HT-29 (cell line): ENCODE measurements around the gene FBRSL1. TPM values are rescaled to one million over a fixed set of nuclear protein-coding genes. Genes with fewer than 3 reads are reported as not detected.
"Not testable (repeated sequence)": the region's sequence is repeated elsewhere in the genome, so short reads cannot be mapped to it uniquely, and the experiment has no call there.

Experiments
- DNase-seq: peaks from one replicate; pipeline ENCODE4 v3.0.0-alpha.2; 2015; ENCODE audit warnings: low spot score
- total RNA-seq: library from RNA; depleted of rRNA; stranded (reverse); fragments of >200 nt; shearing (Covaris generic); gene quantifications from 2 replicates; pipeline ENCODE4 v1.2.3, GENCODE V29; 2014

The FBRSL1 gene
- total RNA-seq, 1 experiment from 2014 or later, result 51.3 TPM

GRCh38 chr12:132470397-132470796, 19.6 kb upstream of the FBRSL1 start:
- no peak for DNase-seq

GRCh38 chr12:132471011-132471857, 18.7 kb upstream of the FBRSL1 start:
- no peak for DNase-seq

GRCh38 chr12:132471858-132472255, 18.1 kb upstream of the FBRSL1 start:
- DNase-seq, result no peak

GRCh38 chr12:132472386-132472785, 17.6 kb upstream of the FBRSL1 start:
- no peak for DNase-seq

GRCh38 chr12:132474237-132474741, 15.7 kb upstream of the FBRSL1 start:
- no peak for DNase-seq

- not testable (repeated sequence) for DNase-seq
Measured at GRCh38 chr12:132474799-132475303, 15.1 kb upstream of the FBRSL1 start.

- DNase-seq, result no peak
Measured at GRCh38 chr12:132475304-132476037, 14.5 kb upstream of the FBRSL1 start.

GRCh38 chr12:132476038-132476414, 13.9 kb upstream of the FBRSL1 start:
- DNase-seq, result no peak

- no peak for DNase-seq
Measured at GRCh38 chr12:132476421-132476820, 13.5 kb upstream of the FBRSL1 start.

GRCh38 chr12:132477017-132477702, 12.8 kb upstream of the FBRSL1 start:
- no peak for DNase-seq

GRCh38 chr12:132477703-132478432, 12.1 kb upstream of the FBRSL1 start:
- no peak for DNase-seq

GRCh38 chr12:132478433-132478803, 11.5 kb upstream of the FBRSL1 start:
- DNase-seq, result no peak

- no peak for DNase-seq
Measured at GRCh38 chr12:132478845-132479244, 11.1 kb upstream of the FBRSL1 start.

GRCh38 chr12:132479291-132479690, 10.7 kb upstream of the FBRSL1 start:
- DNase-seq, result no peak

GRCh38 chr12:132479938-132480622, 9.9 kb upstream of the FBRSL1 start:
- DNase-seq, result no peak

- no peak for DNase-seq
Measured at GRCh38 chr12:132480623-132481132, 9.3 kb upstream of the FBRSL1 start.

GRCh38 chr12:132481345-132481744, 8.6 kb upstream of the FBRSL1 start:
- DNase-seq, result no peak

- no peak for DNase-seq
Measured at GRCh38 chr12:132481771-132482745, 7.9 kb upstream of the FBRSL1 start.

- DNase-seq, result no peak
Measured at GRCh38 chr12:132482771-132483170, 7.2 kb upstream of the FBRSL1 start.
